K562 (cell line): ENCODE data around the gene PARP14. TPM values are rescaled to one million over a fixed set of nuclear protein-coding genes. Genes with fewer than 3 reads are reported as not detected.

Experiments used
- ATAC-seq: fragments of 200-7000 bp; cut with Tn5 transposase; 3 replicates; pipeline ENCODE4 v1.9.1; 2020; ENCODE audit warnings: moderate library complexity
- BruUV-seq: library from RNA; stranded (reverse); fragments of 400-500 nt; replicated peaks from 2 replicates; lab custom pipeline; 2021; lab: Mats Ljungman, UMichigan
- CTCF ChIA-PET: fragments of 300-600 bp; formaldehyde crosslinking; extraction: SDS; loops from one replicate; lab custom pipeline; 2021; ENCODE audit warnings: low intra/inter-chr PET ratio; lab: Yijun Ruan, JAX
- POLR2A ChIA-PET: fragments of 300-600, 350-650 bp; sonication (Branson Sonifier 250); formaldehyde crosslinking; extraction: SDS; loops from one replicate; lab custom pipeline; 2021; ENCODE audit warnings: antibody characterized with exemption, inconsistent platforms; lab: Yijun Ruan, JAX
- DNase-seq, 4 experiments: peaks; one replicate each; pipeline versions ENCODE4 v3.0.0 to v3.0.0-alpha.2; 2011 to 2018; ENCODE audit warnings: low spot score in 3 of 4, mixed read lengths in 3 of 4; ENCODE audit errors: extremely low read depth in 1 of 4
- FAIRE-seq: peaks from 2 replicates; lab custom pipeline; 2011; peaks lifted over from hg19 to GRCh38; lab: Jason Lieb, UNC
- H2AFZ ChIP-seq: 2 replicates; pipeline ENCODE4 v1.6.0; 2011; ENCODE audit warnings: low read depth, low read length, control low read depth, inconsistent platforms
- H3K27ac ChIP-seq: fragments of 200-600 bp; 3 replicates; pipeline ENCODE4 v1.8.0; 2011; ENCODE audit warnings: low read depth, mild to moderate bottlenecking, control low read depth, inconsistent platforms, low read length, moderate library complexity, mixed read lengths; ENCODE audit errors: extremely low read depth
- H3K27me3 ChIP-seq, 2 experiments: fragments of 300-600 bp in 1 of 2; 2 replicates in 1 of 2; 3 replicates in 1 of 2; pipeline versions ENCODE4 v1.6.0 to v1.8.0; 2011; ENCODE audit warnings: inconsistent platforms in 2 of 2, low read length in 2 of 2, mild to moderate bottlenecking in 1 of 2, mixed read lengths in 1 of 2, moderate library complexity in 1 of 2; ENCODE audit not compliant: control insufficient read depth in 2 of 2, insufficient read depth in 2 of 2
- H3K36me3 ChIP-seq: fragments of 300-600 bp; 3 replicates; pipeline ENCODE4 v1.8.0; 2011; ENCODE audit warnings: mild to moderate bottlenecking, low read length, inconsistent platforms; ENCODE audit not compliant: control insufficient read depth, insufficient read depth
- H3K4me1 ChIP-seq, 2 experiments: fragments of 200-600 bp in 1 of 2; replicated peaks in 1 of 2; 2 replicates in 1 of 2; 3 replicates in 1 of 2; pipeline versions ENCODE4 v1.5.1 to v1.8.0; 2011; ENCODE audit warnings: inconsistent platforms in 2 of 2, low read length in 2 of 2, mild to moderate bottlenecking in 1 of 2, mixed read lengths in 1 of 2, moderate library complexity in 1 of 2; ENCODE audit not compliant: control insufficient read depth in 2 of 2, insufficient read depth in 2 of 2
- H3K4me2 ChIP-seq: 2 replicates; pipeline ENCODE4 v1.6.1; 2011; ENCODE audit warnings: low read length, control low read depth, inconsistent platforms, mixed read lengths; ENCODE audit not compliant: insufficient read depth
- H3K4me3 ChIP-seq: fragments of 200-600 bp; sonication (generic), shearing (Covaris generic); 2 replicates; pipeline ENCODE4 v1.5.1; 2016; ENCODE audit warnings: control low read depth, inconsistent platforms
- H3K79me2 ChIP-seq: fragments of 200-600 bp; 3 replicates; pipeline ENCODE4 v1.8.0; 2011; ENCODE audit warnings: low read length, inconsistent platforms; ENCODE audit not compliant: control insufficient read depth, insufficient read depth
- H3K9ac ChIP-seq, 2 experiments: 2 replicates each; pipeline versions ENCODE4 v1.6.0 to v1.6.1; 2011; ENCODE audit warnings: low read depth in 2 of 2, low read length in 2 of 2, control low read depth in 1 of 2, inconsistent platforms in 1 of 2, mild to moderate bottlenecking in 1 of 2, mixed read lengths in 1 of 2; ENCODE audit not compliant: insufficient read depth in 1 of 2
- H3K9me1 ChIP-seq: one replicate; pipeline ENCODE4 v1.6.0; 2011; ENCODE audit warnings: inconsistent platforms, mild to moderate bottlenecking, low read length, moderate library complexity; ENCODE audit not compliant: control insufficient read depth, insufficient read depth
- H3K9me3 ChIP-seq: replicated peaks from 2 replicates; pipeline ENCODE4 v1.5.1; 2011; ENCODE audit warnings: low read depth, low read length, inconsistent platforms; ENCODE audit not compliant: control insufficient read depth, insufficient read depth
- H4K20me1 ChIP-seq: replicated peaks from 2 replicates; pipeline ENCODE4 v1.6.1; 2011; ENCODE audit warnings: low read length, inconsistent platforms, mixed read lengths; ENCODE audit not compliant: control insufficient read depth, insufficient read depth
- ATF3 ChIP-seq, 2 experiments: fragments of 450-650 bp in 1 of 2; sonication (generic) in 1 of 2; formaldehyde crosslinking in 1 of 2; IDR thresholded peaks in 1 of 2; conservative IDR thresholded peaks in 1 of 2; 2 replicates each; pipeline versions ENCODE4 v1.6.1 to v1.8.1; 2016 to 2023; ENCODE audit warnings: mild to moderate bottlenecking in 2 of 2, moderate library complexity in 2 of 2, inconsistent platforms in 1 of 2, missing genetic modification reagents in 1 of 2
- GATAD2A ChIP-seq: fragments of 450-650 bp; IDR thresholded peaks from 2 replicates; pipeline ENCODE4 v1.6.1; 2017
- JUND ChIP-seq, 2 experiments: IDR thresholded peaks; 2 replicates in 1 of 2; 3 replicates in 1 of 2; pipeline ENCODE4 v1.6.1; 2011; ENCODE audit warnings: borderline replicate concordance in 2 of 2, low read depth in 2 of 2, low read length in 2 of 2, improper control_type of control experiment in 1 of 2, missing biosample characterization in 1 of 2, missing genetic modification characterization in 1 of 2, missing genetic modification reagents in 1 of 2
- NR2C1 ChIP-seq, 2 experiments: fragments of 450-650 bp; IDR thresholded peaks; 2 replicates each; pipeline ENCODE4 v1.6.1; 2017; ENCODE audit warnings: mild to moderate bottlenecking in 2 of 2, antibody characterized with exemption in 1 of 2, inconsistent platforms in 1 of 2, missing compliant biosample characterization in 1 of 2, missing genetic modification characterization in 1 of 2
- NR2C2 ChIP-seq, 2 experiments: fragments of 200-800 bp in 1 of 2; sonication (Bioruptor generic) in 1 of 2; sonication (generic) in 1 of 2; formaldehyde crosslinking in 1 of 2; IDR thresholded peaks; 2 replicates each; pipeline versions ENCODE4 v1.6.1 to v1.8.0; 2016 to 2022; ENCODE audit warnings: mild to moderate bottlenecking in 1 of 2, missing compliant biosample characterization in 1 of 2, missing genetic modification characterization in 1 of 2, missing genetic modification reagents in 1 of 2
- ZBED1 ChIP-seq: IDR thresholded peaks from 2 replicates; pipeline ENCODE4 v1.6.1; 2014
- WGBS: fragments of 100-300 bp; shearing (Covaris generic); methylation state at CpG from one replicate; pipeline ENCODE4 v1.1.6; 2016; ENCODE audit warnings: low coverage, mixed read lengths; ENCODE audit not compliant: insufficient coverage; ENCODE audit errors: missing lambda C conversion rate; 5-methylcytosine and 5-hydroxymethylcytosine counted together
- in situ Hi-C: fragments of 300-500 bp; cut with MboI; formaldehyde crosslinking; loops from 4 replicates; pipeline ENCODE4 v1.15.0; 2018; ENCODE audit warnings: inconsistent platforms, mixed read lengths
- intact Hi-C: fragments of 100-400 bp; cut with micrococcal nuclease; formaldehyde crosslinking; loops from 2 replicates; pipeline ENCODE4 v1.14.2; 2022
- polyA plus RNA-seq, 8 experiments: library from polyadenylated mRNA; depleted of rRNA in 4 of 8; stranded (reverse) in 5 of 8; unstranded in 3 of 8; fragments of >200 nt; fragmentation: Nextera tagmentation in 2 of 8; fragmentation: Illumina TruSeq in 1 of 8; extraction: Ambion mirVana in 2 of 8; extraction: Trizol in 1 of 8; gene quantifications; 2 replicates each; pipeline versions ENCODE4 v1.2.1 to v1.2.3, GENCODE V29; 2011 to 2014; ENCODE audit warnings: inconsistent platforms in 1 of 8, missing spikeins in 1 of 8
- total RNA-seq, 7 experiments: library from RNA; depleted of rRNA in 6 of 7; stranded (reverse); fragments of >200 nt in 6 of 7; fragmentation: Illumina TruSeq in 2 of 7; extraction: Trizol in 2 of 7; gene quantifications; 2 replicates each; pipeline versions ENCODE4 v1.2.1 to v1.2.3, GENCODE V29; 2011 to 2021; ENCODE audit warnings: low replicate concordance in 1 of 7

PARP14 gene
- total and polyA plus RNA-seq, 9 of the 15 experiments (the other 6 are each of a cell fraction or from before 2014, with no cell fraction given), result 3.1 to 14.4 (median 9.0) TPM

DNA sequence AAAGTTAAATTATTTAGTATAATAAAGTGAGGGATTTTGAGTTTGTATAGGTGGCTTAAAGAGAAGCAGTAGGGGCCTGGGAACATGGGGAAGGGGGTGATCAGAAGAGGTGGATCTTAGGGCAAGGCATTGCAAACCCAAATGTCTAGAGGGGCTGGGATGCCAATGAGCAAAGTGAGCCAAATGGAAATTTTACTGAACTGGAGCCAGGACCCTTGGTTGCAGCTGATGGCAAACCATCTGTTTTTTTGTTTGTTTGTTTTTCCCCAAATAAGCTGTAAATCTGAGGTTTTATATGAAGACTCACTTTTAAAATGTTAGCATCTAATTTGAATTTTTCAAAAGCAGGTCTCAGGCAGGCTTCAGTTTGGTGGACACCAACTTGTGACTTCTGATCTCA is 14.8 kb upstream of the PARP14 start (continued):
- TF ChIP-seq ZBED1, result no peak

GRCh38 chr3:122668930-122669730 is 11.5 kb upstream of the PARP14 start:
- Histone ChIP-seq H3K36me3 (no peaks in the 10 kb centered on the region), H3K9ac (no peak overlapping the region), H3K79me2 (no peaks in the 10 kb centered on the region), H3K27ac (no peak overlapping the region), H3K27me3 (no peaks in the 10 kb centered on the region), H3K9me1 (no peaks in the 10 kb centered on the region), H3K4me3 (no peak overlapping the region), H2AFZ (peak overlapping the region; percentile 48; the same call in 1 of the 2 replicates), H4K20me1 (no peaks in the 10 kb centered on the region), H3K4me2 (no peak overlapping the region), H3K9me3 (no peaks in the 10 kb centered on the region), H3K4me1 (no peaks in the 10 kb centered on the region; a peak in 1 of 5 replicates)
- ATAC-seq, result peak; percentile 49; the same call in 1 of the 3 replicates
- in situ Hi-C loops (no loop called here), intact Hi-C loops (no loop called here)
- BruUV-seq, result no TSS peak
- FAIRE-seq, result peak; percentile 23
- DNase-seq, result peak in 3 of 4 experiments; percentile 7 to 14 (median 8)
- WGBS, result 27% methylated on average over 6 of the region's 8 CpGs
- ChIA-PET CTCF (no interaction called here), POLR2A (no interaction called here)
- TF ChIP-seq ATF3 (IDR thresholded peaks at IDR 0.05) (0 out of 2 replicates have a peak, but pooled peaks have one; percentile 13), ATF3 (CRISPR knock-in tag; conservative IDR thresholded peaks at IDR 0.05) (no peak), GATAD2A (no peak), JUND (IDR thresholded peaks at IDR 0.05; ENCODE audit: borderline replicate concordance, low read depth, low read length) (peak; percentile 24; the same call in 1 of the 2 replicates), JUND (tag; IDR thresholded peaks at IDR 0.05; ENCODE audit: borderline replicate concordance, low read depth, low read length) (no peak), NR2C1 (IDR thresholded peaks at IDR 0.05) (peak; percentile 71), NR2C1 (tag; IDR thresholded peaks at IDR 0.05) (peak; percentile 81), NR2C2 (CRISPR knock-in tag; IDR thresholded peaks at IDR 0.05) (no peak), NR2C2 (tag; IDR thresholded peaks at IDR 0.05) (peak; percentile 58; the same call in 1 of the 2 replicates)
